Measurements from ENCODE around the gene KCNAB3.

Gene KCNAB3

GRCh38 chr17:7903154-7904103, 26.2 kb downstream of the KCNAB3 start:
- no peak for DNase-seq (ENCODE audit: low spot score)

DNA sequence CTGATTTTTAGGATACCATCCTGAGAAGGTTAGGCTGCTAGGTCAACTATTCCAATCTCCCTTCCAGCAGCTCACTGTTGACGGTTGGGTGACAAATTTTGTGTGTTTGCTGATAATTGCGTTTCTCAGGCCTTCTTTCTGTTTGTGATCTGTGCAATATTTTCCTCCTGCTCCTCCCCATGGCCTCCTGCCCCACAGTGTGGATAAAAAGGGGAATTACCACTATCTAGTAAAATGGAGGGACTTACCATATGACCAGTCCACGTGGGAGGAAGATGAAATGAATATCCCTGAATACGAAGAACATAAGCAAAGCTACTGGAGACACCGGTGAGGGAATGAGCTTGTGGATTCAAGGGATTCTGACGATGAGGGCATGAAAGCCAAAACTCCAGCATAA, 31.9 kb downstream of the KCNAB3 start:
- no peak for DNase-seq (ENCODE audit: low spot score)

GRCh38 chr17:7897090-7897489, 32.6 kb downstream of the KCNAB3 start:
- no peak for DNase-seq (ENCODE audit: low spot score)

DNA sequence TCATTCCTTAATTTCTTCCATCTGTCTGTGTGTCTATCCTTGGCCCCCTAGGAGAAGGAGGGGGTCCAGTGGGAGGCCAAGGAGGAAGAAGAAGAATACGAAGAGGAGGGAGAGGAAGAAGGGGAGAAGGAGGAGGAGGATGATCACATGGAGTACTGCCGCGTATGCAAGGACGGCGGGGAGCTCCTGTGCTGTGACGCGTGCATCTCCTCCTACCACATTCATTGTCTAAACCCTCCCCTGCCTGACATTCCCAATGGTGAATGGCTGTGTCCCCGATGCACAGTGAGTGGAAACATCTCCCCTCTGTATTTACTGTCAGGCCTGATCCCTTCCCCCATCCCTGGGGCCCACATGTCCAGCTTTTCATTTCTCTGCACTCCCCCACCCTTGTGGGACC, 34.8 kb downstream of the KCNAB3 start:
- no peak for DNase-seq (ENCODE audit: low spot score)

GRCh38 chr17:7894226-7894625, 35.4 kb downstream of the KCNAB3 start:
- DNase-seq (ENCODE audit: low spot score) = no peak

DNA sequence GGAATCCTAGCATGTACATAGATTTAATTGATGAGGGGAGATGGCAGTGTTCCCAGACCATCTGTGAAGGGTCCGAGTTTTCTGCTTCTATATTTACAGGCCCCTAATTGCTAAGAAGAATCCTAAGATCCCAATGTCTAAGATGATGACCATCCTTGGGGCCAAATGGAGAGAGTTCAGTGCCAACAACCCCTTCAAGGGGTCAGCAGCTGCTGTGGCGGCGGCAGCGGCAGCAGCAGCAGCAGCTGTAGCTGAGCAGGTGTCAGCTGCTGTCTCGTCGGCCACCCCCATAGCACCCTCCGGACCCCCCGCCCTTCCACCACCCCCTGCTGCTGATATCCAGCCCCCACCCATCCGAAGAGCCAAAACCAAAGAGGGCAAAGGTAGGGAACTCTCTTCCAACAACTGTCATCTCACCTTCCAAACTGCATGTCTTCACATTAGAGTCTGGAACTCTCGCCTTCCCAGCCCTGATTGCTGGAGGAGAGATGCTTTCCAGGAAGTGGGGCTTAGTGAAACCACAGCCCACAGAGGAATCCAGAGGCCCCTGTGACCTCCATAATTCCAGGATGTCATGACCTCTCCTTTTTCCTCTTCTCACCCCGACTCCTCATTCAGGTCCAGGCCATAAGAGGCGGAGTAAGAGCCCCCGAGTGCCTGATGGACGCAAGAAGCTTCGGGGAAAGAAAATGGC, 36.3 kb downstream of the KCNAB3 start:
- no peak for DNase-seq (ENCODE audit: low spot score)

- peak; percentile 78 for DNase-seq (ENCODE audit: low spot score)
These were observed 40.3 kb downstream of the KCNAB3 start for GRCh38 chr17:7889166-7889955.

DNA sequence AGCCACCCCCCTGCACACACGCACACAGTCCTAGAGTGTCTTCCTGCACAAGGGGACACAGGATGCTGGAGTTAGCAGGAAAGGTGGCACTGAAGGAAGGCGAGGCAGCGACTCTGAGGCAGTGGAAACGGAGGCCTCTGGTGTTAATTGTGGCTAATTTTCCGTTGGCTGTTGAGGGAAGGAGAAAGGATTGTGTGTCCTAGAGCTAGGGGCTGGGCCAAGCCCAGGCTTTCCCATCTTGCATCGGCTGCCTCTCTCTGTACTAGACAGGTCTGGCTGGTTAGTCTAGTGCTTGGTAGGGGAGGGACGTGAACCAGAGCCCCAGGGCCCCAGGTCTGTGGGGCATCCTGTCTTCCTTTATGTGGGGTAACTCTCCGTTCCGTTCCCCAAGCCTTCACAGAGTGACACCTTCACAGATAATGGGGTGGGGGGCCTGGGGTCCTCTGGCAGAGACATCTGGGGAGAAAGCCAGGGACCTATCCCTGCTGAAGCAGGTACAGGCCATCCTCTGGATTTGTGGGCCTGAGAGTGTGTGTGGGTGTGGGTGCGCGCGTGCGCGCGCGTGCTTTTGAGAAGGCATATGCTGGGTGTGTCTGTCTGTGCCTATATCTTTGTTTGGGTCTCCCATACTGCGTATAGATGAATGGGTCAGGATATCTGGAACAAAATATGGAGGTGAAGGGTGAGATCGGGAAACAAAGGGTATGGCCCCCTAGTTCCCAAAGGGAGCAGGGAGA, 41.3 kb downstream of the KCNAB3 start, which contains the start of gene CHD3:
Gene CHD3, plus strand, starts transcription at position 606 of the 737 bp plus-strand sequence. CDS start 212 bp downstream, outside the sequence.
- peak; percentile 9 for DNase-seq (ENCODE audit: low spot score)

- DNase-seq (ENCODE audit: low spot score) = peak; percentile 93
These were observed 42.0 kb downstream of the KCNAB3 start for GRCh38 chr17:7887482-7888183.

- DNase-seq (ENCODE audit: low spot score) = no peak
These were observed 42.6 kb downstream of the KCNAB3 start for GRCh38 chr17:7887038-7887481.

GRCh38 chr17:7886227-7887037, 43.2 kb downstream of the KCNAB3 start:
- no peak for DNase-seq (ENCODE audit: low spot score)

DNA sequence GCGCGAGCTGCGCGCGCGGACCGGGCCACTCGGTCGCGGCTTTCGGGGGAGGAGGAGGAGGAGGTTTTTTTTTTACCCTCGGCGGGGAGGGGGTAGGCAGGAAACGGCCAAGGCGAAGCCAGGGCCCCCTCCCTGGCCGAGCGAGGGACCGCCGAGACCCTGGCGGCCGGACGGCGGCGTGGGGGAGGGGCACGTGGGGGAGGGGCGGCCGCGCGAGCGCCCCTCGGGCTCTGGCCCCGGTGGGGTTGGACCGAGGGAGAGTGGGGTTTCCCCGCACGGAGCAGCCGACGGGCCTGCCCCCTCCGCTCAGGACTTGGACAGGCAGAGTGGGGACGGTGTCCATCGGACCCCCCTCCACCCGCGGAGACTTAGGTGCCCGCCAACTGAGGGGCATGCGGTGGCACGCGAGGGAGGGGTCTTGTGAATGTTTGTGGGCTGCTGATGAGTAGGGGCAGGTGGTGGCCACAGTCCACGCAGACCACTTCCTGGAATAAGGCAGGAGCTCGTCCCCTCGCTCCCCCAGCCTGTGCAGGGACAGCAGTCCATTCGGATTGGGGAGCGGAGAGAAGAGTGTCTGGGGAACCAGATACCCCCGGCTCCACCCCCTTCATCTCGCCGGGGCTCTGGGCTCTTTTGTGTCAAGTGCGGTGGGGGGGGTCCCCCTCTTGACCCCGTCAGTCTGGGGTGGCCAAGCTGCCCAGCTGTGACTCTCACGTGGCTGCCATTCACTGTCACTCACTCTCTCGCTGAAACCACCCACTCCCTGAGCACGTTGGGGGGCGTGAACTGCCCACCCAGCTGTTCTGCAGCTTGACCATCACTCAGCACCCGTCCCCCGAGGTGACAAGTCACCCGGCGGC, 44.1 kb downstream of the KCNAB3 start:
- DNase-seq (ENCODE audit: low spot score) = peak; percentile 18

DNA sequence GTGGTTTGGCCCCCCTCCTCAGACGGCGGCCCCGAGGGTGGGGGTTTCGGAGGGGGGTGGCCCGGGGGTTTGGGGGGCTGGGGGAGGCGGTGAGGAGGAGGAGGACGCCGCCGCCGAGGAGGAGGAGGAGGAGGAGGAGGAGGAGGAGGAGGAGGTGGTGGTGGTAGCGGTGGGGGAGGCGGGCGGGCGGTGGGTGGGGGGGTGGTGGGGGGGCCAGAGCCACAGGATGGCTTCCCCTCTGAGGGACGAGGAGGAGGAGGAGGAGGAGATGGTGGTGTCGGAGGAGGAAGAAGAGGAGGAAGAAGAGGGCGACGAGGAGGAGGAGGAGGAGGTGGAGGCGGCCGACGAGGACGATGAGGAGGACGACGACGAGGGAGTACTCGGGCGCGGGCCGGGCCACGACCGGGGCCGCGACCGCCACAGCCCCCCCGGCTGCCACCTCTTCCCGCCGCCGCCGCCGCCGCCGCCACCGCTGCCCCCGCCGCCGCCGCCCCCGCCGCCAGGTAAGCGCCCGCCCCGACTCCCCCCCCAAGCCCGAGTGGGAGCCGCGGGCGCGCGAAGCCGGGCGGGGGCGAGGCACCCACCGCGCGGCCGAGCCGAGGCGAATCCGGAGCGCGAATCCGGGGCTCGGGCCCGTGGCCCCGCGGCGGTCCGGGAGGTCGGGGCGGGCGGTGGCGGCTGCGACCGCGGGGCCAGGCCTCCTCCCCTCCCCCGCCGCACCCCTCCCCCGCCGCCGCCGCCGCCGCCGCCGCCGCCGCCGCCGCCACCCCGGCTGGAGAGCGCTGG, 44.9 kb downstream of the KCNAB3 start:
- DNase-seq (ENCODE audit: low spot score) = peak; percentile 18

GRCh38 chr17:7883781-7884386, 45.8 kb downstream of the KCNAB3 start:
- DNase-seq (ENCODE audit: low spot score) = peak; percentile 59

GRCh38 chr17:7882629-7883028, 47.0 kb downstream of the KCNAB3 start:
- no peak for DNase-seq (ENCODE audit: low spot score)

DNA sequence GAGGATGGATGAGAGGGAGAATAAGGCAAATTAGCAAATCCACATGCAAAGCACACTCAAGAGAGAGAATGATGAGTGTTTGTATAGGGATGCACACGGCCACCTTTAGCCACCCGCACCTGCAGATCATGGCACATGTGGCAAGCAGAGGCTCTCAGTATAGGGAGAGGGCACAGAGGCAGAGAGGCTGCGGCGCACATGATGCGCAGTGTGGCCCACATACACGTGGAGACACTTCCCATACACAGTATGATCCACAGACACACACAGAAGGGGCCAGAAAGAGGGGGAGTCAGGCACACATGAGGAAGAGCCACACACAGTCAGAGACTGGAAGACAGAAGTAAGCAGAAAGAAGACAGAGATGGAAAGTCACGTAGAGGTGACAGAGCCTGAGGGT, 47.6 kb downstream of the KCNAB3 start:
- DNase-seq (ENCODE audit: low spot score) = no peak

- no peak for DNase-seq (ENCODE audit: low spot score)
These were observed 48.2 kb downstream of the KCNAB3 start for GRCh38 chr17:7881276-7882054.
